Nephron (organoid): ENCODE results near the gene MYH7B.

Experiments
- H3K27ac Mint-ChIP-seq, 3 experiments: 2 replicates each; pipeline ENCODE4 v1.8.0; 2020; ENCODE audit warnings: mixed read lengths in 3 of 3, mild to moderate bottlenecking in 2 of 3, moderate library complexity in 1 of 3
- H3K27me3 Mint-ChIP-seq: 2 replicates; pipeline ENCODE4 v1.8.0; 2021; ENCODE audit warnings: low read depth, mild to moderate bottlenecking, moderate library complexity, mixed read lengths
- H3K36me3 Mint-ChIP-seq: 2 replicates; pipeline ENCODE4 v1.8.0; 2020; ENCODE audit warnings: low read depth, mixed read lengths
- H3K4me1 Mint-ChIP-seq: 2 replicates; pipeline ENCODE4 v1.8.0; 2020; ENCODE audit warnings: mixed read lengths
- H3K4me3 Mint-ChIP-seq, 3 experiments: 2 replicates each; pipeline ENCODE4 v1.8.0; 2020; ENCODE audit warnings: mild to moderate bottlenecking in 3 of 3, mixed read lengths in 3 of 3, moderate library complexity in 2 of 3
- H3K9me3 Mint-ChIP-seq: 2 replicates; pipeline ENCODE4 v1.8.0; 2020; ENCODE audit warnings: mixed read lengths
- CTCF ChIP-seq, 3 experiments: fragments of 200-600 bp; sonication (generic); IDR thresholded peaks; one replicate each; pipeline ENCODE4 v1.5.0; 2021; ENCODE audit warnings: antibody characterized with exemption in 3 of 3; ENCODE audit not compliant: unreplicated experiment in 3 of 3

MYH7B gene

GRCh38 chr20:34947336-34947735 lies 8.3 kb upstream of the MYH7B start:
- peaks cover 39% of the 10 kb centered on the region for H3K36me3 Mint-ChIP-seq
- H3K27me3 Mint-ChIP-seq: no peaks in the 10 kb centered on the region
- H3K9me3 Mint-ChIP-seq: no peaks in the 10 kb centered on the region
- H3K27ac Mint-ChIP-seq: no peak overlapping the region
- TF ChIP-seq CTCF (IDR thresholded peaks at IDR 0.05; ENCODE audit: unreplicated experiment in 3 of 3): no peak
- H3K4me1 Mint-ChIP-seq: peaks cover 7% of the 10 kb centered on the region
- no peak overlapping the region for H3K4me3 Mint-ChIP-seq

- TF ChIP-seq CTCF (IDR thresholded peaks at IDR 0.05; ENCODE audit: unreplicated experiment in 3 of 3): no peak
- Mint-ChIP-seq H3K36me3 (peaks cover 34% of the 10 kb centered on the region), H3K4me1 (peaks cover 14% of the 10 kb centered on the region), H3K27ac (no peak overlapping the region), H3K9me3 (no peaks in the 10 kb centered on the region), H3K27me3 (no peaks in the 10 kb centered on the region), H3K4me3 (no peak overlapping the region)
These were observed 7.6 kb upstream of the MYH7B start for GRCh38 chr20:34948030-34948429.

GRCh38 chr20:34949120-34949519 lies 6.5 kb upstream of the MYH7B start:
- Mint-ChIP-seq H3K9me3 (no peaks in the 10 kb centered on the region), H3K4me1 (peaks cover 16% of the 10 kb centered on the region), H3K4me3 (no peak overlapping the region), H3K27ac (peak overlapping the region; percentile 14 to 45 (median 27)), H3K27me3 (no peaks in the 10 kb centered on the region), H3K36me3 (peaks cover 25% of the 10 kb centered on the region)
- no peak for TF ChIP-seq CTCF (IDR thresholded peaks at IDR 0.05; ENCODE audit: unreplicated experiment in 3 of 3)

GRCh38 chr20:34951252-34951651 lies 4.4 kb upstream of the MYH7B start:
- H3K4me3 Mint-ChIP-seq: no peak overlapping the region
- H3K36me3 Mint-ChIP-seq: peaks cover 11% of the 10 kb centered on the region
- peaks cover 34% of the 10 kb centered on the region for H3K4me1 Mint-ChIP-seq
- TF ChIP-seq CTCF (IDR thresholded peaks at IDR 0.05; ENCODE audit: unreplicated experiment in 3 of 3): no peak
- H3K27me3 Mint-ChIP-seq: no peaks in the 10 kb centered on the region
- H3K9me3 Mint-ChIP-seq: no peaks in the 10 kb centered on the region
- H3K27ac Mint-ChIP-seq: no peak overlapping the region

- Mint-ChIP-seq H3K9me3 (no peaks in the 10 kb centered on the region), H3K27ac (peak overlapping the region in 1 of 3 experiments; percentile 49), H3K4me3 (no peak overlapping the region), H3K27me3 (no peaks in the 10 kb centered on the region), H3K4me1 (peaks cover 38% of the 10 kb centered on the region), H3K36me3 (peaks cover 7% of the 10 kb centered on the region)
- TF ChIP-seq CTCF (IDR thresholded peaks at IDR 0.05; ENCODE audit: unreplicated experiment in 3 of 3): no peak
These were observed 4.0 kb upstream of the MYH7B start for GRCh38 chr20:34951652-34952051.

- no peak for TF ChIP-seq CTCF (IDR thresholded peaks at IDR 0.05; ENCODE audit: unreplicated experiment in 3 of 3)
- H3K27ac Mint-ChIP-seq: peak overlapping the region; percentile 86 to 97 (median 94)
- peaks cover 5% of the 10 kb centered on the region for H3K36me3 Mint-ChIP-seq
- peaks cover 44% of the 10 kb centered on the region for H3K4me1 Mint-ChIP-seq
- no peaks in the 10 kb centered on the region for H3K27me3 Mint-ChIP-seq
- peak overlapping the region; percentile 60 to 78 (median 74) for H3K4me3 Mint-ChIP-seq
- H3K9me3 Mint-ChIP-seq: no peaks in the 10 kb centered on the region
These were observed 3.0 kb upstream of the MYH7B start for GRCh38 chr20:34952671-34953070.
